Measurements from ENCODE around the gene WWOX.

The WWOX gene

DNA sequence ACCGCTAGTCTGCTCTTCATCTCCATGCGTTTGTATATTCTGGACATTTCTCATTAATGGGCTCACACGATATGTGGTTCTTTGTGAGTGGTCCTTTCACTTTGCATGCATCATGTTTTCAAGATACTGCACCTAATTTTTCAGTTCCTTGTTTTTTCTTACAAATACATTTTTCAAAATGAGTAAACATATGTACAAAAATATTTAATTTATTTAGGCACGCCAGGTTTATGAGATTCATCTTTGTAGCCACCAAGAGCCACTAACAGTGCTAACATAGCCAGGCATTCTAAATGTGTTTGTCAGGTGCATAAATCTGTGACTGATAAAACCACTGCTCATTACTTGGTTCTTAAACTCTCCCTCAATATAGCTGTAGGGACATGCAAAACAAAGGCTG is 375.3 kb downstream of the WWOX start:
- DNase-seq (ENCODE audit: low spot score): no peak

DNA sequence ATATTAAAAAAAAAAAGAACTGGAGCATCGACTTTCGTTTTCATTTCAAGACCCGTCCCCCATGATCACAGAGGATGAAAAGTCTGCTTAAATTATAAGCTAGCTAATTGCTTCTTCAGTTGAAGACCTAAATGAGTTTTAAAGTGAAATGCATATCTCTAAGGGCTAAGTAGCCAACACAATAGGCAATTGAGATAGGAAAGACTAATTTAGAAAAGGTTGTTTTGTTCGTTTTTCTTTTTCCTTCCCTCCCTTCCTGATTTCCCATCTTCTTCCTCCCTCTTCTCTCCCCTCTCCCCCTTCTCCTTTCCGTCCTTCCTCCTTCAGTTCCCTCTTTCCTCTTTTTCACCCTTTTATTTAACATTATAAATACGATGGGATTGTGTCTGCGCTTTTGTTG is 377.2 kb downstream of the WWOX start:
- DNase-seq (ENCODE audit: low spot score): no peak

DNA sequence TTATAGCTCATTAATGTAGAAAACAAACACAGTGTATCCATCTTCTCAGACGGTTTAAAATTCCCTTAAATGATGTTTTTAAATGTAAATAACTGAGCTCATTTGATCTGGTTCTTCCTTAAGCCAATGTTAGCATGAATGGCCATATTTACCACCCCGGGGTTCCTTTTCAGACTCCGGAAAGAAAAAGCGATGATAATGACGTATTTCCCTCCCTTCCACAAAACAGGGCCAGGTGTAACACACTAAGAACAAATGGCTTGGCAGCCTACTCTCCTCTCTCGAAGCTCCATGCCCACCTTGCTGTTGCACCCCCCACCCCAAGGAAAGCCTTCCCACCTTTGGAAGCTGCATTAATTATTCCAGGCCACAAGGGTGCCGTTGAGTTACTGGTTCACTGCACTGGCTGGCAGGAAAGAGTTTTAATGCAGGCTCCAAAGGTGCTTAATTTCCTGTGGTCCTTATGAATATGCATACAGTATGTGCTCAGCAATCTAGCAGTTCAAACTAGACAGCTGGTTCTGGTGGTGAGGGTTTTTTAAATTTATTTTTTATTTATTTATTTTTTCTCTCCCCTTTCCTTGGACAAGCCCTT is 378.9 kb downstream of the WWOX start:
- peak; percentile 51 for DNase-seq (ENCODE audit: low spot score)

DNA sequence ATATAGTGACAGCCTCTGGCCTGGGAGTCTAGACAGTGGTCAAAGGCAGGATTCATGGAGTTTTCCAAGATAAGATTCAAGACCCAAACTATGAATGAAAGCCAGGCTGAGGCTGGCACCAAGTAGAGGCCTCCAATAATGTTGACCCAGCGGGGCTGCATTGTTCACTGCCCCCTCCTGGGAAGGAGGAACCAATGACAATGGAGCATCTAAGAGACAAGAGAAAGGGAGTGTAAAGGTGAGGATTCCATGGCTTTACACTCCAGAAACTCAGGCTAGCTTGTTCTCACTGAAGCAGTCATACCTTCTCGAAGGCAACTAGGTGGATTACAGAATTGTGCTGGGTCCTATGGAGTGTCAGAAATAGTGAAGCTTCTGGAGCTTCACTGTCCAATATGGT is 380.3 kb downstream of the WWOX start:
- no peak for DNase-seq (ENCODE audit: low spot score)

DNA sequence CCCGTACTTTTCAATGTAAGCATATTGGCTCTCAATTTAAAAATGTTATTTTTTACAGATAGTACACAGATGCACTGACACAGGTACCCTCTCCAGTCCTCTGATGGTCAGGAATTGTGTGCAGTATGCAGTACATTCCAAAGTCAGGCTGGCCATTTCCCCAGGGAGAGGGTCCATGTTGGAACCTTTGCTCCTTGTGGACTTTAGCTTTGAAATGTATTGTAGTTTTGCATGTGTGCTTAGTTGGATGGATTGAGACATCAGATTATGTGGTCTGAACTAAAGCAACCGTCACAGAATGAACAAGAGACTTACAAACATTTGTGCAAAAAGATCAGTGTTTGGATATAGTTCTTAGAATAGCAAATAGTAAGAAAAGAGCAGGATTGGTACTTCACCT is 381.1 kb downstream of the WWOX start:
- DNase-seq (ENCODE audit: low spot score): no peak

DNA sequence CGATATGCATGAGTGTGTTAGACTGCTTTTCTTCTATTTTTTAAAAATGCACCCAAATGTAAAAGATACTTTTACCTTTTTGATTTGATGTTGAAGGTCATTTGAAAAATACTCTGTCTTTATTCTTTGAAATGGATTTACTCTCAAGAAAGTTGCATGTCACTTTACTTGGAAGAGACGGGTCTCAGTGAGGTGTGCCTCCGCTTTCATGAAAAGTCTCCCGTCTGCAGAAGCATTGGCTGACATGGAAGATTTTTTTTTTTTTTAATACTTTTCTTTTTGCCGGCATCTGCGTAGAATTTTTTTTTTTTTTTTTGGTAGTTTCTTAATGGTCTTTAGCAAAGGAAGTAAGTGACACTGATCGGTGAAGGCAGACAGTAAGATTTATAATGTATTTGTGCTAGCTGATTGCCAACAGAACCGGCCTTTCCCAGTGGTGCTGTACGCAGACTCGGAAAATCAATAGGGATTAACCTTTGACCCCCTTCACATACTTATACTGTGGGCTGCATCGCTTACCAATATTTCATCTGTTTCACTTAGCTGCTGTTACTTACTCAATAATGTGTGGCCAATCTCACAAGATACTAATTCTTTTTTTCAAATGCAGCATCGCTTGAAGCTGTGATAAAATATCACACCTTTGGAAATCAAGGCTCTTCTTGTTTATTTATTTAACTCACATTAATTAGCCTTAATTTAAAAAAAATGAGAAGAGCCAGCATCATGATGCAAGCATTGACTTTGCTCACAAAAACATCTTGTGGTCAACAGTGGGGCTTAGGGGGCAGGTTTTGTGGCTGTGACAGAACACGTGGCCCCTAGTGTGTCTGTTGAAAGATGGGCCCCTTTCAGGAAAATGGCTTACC is 383.9 kb downstream of the WWOX start:
- no peak for DNase-seq (ENCODE audit: low spot score)

DNA sequence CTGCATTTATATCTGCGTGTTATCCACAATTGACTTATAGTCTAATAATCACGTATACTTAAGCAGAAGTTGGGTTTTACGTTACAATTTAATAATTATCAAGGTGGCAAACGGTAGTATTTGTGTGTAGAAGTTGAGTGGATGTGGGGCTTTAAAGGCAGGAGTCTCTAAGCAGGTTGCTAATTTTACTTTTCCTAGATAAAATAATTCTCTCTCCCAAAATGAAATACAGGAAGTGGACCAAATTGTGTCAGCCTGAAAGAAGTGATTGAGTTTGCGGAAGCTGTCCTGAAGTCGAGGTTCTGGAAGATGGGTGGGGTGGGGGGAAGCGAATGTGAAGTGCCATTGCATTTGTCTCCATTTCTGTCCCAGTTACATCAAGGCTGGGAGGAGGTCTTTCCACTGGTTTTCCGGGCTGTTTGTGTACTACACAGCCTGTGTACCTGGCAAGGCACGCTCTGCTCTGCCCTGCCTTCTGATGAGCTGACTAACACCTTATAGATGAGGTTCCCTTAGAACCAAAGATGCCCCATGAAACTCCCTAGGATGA is 385.1 kb downstream of the WWOX start:
- no peak for DNase-seq (ENCODE audit: low spot score)

DNA sequence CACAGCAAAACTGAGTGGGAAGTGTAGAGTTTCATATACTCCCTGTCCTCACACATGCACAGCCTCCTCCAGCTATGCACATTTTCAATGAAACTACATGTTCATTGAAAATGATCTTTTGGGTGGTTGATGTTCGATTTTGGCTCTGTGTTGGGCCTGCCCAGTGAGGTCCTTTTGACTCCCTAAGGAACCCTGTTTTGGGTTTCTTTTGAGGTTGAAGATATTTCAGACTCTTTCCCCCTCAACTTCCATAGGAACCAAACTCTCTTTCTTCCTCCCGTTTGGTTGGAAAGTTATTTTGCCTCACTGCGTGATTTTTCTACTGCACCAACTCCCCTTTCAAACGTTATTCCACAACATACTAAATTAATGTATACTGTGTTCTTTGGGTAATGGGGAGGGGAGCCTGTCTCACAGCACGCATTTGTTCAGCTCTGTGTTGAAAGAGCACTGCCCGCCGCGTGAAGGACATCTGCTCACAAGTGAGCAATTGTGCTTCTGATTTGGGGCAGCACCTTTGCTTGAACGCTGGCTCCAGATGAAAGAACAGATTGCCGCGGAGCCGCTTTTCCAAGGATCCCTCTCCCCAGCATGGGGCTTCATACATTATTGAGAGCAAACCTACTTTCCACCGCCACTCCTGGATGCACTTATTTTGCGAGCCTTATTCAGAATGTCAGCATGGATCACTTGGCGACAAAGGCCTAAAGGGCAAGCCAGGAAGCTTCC is 385.9 kb downstream of the WWOX start:
- DNase-seq (ENCODE audit: low spot score): no peak

DNA sequence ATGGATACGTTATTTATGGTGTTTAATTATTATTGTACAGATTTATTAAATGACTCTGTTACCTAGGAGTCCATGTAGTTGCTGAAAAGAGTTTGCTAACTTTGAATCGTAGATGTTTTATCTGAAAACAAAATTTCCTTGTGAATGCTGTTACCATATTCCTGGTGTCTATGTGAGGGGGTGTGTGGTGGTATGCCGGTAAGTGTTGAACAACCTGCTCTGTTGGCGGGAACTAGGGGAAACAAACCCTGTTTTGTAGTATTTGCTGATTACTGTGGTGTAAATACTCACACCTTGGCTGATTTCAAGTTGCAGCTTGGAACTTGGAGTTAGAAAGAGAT is 386.4 kb downstream of the WWOX start:
- no peak for DNase-seq (ENCODE audit: low spot score)

DNA sequence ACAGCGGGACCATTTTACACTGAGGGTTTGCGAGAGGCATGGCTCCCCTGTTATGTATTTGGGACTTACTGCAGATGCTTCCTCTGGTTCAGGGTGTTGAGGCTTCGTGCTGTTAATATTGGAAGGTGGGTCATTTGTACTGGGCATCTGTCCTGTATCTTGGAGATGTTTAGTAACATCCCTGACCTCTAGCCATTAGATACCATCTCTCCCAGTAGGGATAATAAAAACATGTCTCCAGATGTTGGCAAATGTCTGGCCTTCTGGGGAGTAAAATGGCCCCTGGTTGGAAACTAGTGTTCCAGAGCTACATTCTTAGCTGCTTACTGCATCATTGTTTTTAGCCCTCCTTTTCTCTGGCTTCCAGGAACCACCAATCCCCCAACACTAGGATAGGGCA is 388.0 kb downstream of the WWOX start:
- no peak for DNase-seq (ENCODE audit: low spot score)

DNA sequence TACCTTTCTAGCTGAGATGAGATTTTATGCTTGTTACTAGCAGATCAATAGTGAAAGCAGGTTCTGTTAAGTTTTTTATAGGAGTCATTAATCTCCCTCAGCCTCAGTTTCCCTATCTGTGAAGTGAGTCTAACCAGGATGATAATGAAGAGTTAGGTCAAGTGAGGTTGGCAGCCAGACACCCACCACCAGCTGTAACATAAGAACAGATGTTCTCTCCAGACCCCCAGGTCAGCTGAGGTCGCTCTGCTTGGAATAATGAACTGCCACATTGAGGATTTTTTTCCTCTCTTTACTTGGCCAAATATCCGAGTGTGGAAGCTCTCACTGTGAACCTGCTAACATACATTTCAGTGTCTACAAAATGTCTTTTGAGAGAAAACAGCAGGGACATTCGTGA is 389.6 kb downstream of the WWOX start:
- DNase-seq (ENCODE audit: low spot score): no peak

DNA sequence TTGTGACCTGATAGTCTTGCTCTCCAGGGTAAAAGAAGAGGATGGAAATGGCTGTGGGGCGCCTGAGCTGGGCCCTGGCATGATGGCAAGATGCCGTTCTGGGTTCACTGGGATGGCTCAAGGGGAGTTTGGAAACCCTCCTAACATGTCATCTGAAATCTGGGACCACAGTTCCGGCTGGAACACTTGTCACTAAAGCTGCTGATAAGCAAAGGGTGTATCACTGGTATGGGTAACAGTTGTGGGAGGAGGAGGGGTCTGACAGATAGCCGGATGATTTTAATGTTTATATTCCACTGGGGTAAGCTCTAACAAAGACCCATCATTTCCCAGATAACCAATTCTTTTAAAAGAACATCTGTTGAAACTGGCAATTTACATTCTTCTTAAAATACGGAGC is 390.2 kb downstream of the WWOX start:
- no peak for DNase-seq (ENCODE audit: low spot score)

DNA sequence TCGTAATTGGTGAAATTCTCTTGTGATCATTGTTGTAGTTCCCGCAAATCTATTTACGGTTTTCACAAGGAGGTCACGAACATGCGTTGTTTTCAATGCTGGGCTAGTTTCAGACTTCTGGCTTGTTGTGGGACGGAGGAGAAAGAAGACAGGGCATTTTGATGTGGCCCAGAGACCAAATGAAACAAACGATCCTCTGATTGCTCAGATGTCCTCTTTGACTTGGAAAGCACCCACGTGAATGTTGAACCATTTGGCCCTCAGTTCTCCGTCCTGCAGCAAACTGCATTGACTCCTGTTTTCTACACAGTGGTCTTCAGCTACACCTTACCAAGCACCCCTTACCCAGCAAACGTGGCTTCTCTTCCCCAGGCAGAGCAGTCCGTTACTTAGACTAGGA is 391.0 kb downstream of the WWOX start:
- DNase-seq (ENCODE audit: low spot score): no peak

DNA sequence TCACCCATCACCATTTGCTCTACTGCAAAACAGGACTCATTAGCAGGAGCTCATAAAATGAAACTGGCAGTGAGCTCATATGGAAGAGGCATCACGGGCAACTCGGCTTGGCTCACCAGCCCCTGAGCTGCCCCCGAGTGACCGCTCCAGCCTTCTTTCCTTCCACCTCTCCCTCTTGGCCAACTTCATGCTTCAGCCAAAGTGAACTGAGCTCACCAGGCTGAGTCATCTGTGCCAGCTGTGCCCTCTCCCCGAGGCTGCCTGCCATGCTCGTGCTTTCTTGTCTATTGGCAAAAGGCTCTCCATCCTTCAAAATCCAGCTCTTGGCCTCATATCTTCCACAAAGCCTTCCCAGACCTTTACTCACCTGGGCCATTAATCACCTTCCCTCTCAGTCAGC is 391.4 kb downstream of the WWOX start:
- DNase-seq (ENCODE audit: low spot score): no peak

DNA sequence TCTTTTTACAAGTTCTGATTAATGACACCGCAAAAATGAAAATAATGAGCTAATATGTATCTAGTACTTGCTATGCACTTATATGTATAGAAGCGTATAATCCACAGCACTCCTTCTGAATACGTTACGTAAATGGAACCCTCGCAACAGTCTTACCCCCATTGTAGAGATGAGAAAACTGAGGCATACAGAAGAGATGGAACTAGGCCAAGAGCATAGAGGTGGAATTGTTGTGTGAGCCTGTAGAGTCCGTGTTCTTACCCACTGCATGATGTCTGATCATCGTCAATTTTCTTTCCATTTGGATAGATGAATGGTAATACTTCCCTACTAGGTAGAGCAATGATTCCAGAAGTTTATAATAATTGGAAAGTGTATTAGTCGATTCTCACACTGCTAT is 394.1 kb downstream of the WWOX start:
- DNase-seq (ENCODE audit: low spot score): no peak

DNA sequence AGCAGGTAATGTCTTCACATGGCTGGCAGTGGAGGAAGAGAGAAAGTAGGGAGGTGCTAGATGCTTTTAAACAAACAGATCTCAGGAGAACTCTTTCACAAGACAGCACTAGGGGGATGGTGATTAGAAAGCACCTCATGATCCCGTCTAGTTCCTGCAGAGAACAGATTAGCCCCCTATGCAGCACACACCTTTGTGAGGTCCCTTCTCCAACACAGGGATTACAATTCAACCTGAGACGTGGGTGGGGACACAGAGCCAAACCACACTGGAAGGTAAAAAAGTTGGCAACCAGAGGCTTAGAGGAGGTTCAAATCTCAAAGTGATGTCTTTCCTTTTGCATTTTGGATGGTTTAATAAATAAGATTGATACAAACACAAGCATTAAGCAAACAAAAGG is 394.7 kb downstream of the WWOX start:
- DNase-seq (ENCODE audit: low spot score): no peak

DNA sequence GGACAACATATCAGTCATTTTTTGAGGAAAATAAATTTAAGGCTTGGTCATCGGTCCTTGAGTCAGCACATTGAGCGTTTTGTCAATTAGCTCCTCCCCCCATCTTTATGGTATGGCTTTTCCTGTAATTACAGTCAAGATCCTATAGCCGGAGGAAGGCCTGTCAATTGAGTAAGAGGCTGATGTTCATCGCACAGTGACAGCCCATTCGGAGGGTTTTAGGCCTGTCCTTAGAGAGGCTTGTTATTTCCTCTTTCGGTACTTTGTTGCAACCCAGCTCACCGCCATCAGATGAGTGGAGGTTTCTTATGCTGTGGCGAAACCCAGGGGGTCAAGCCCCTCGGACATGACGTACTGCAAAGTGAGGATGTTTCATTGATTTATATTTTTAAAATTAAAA is 395.2 kb downstream of the WWOX start:
- DNase-seq (ENCODE audit: low spot score): no peak

DNA sequence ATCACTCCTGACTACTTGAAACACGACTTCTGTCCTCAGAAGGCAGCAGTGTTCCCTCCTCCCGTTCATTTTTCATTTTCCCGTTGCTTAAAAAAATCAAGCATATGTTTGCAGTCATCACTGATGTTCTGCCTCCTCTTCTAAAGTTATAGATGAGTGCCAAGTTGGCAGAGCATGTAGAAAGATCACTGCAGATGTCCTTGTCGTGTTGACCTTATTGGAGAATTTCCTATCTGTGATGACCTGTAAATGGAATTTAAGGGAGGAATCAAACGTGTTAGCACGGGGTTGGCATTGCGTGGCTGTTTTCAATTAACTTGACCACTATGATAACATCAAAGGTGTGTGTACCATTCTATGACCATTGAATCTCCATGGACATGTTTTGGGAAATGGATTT is 396.7 kb downstream of the WWOX start:
- no peak for DNase-seq (ENCODE audit: low spot score)

DNA sequence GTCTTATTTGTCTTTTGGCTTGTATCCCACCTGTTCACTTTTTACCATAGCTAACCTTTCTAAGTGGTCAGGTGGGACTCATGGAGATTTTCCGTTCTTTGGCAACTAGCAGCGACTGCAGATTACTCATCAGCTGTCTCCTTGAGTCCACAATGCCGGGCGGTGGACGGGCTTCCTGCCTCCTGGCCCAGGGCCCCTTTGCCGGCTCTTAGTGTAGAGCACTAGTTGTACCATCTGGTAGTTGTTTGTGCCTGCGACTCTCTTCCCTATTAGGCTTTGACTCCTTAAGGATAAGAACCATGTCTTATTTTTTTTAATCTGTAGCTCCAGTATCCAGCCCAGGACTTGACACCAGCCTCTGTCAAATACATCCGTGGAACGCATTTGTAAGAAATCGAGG is 399.9 kb downstream of the WWOX start:
- no peak for DNase-seq (ENCODE audit: low spot score)

DNA sequence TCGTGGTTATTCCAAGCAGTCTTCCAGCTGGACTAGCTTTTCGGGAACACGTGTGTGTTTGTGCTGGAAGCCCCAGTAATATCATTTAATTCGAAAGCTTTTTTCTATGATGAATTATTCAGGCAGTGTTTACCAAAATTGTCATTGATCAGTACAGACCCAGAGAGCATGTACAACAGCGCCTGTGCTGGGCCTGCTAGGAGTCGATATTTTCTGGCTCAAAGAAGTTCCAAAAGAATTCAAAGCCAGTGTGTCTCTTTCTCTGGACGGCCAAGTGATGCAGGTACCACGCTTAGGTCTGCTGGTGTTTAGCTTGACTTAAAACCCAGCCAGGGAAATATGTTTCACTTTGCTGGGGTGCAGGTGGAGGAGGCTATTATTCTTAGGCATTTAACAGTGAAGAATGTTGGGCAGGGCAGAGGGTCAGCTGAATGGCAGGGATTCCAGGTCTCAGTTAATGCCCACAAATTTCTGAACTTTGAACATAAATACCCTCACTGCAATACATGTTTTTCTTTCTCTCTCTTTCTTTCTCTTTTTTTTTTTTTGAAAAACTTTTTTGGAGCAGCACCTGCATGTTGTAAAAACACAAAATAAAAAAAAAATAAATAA is 401.3 kb downstream of the WWOX start:
- no peak for DNase-seq (ENCODE audit: low spot score)

DNA sequence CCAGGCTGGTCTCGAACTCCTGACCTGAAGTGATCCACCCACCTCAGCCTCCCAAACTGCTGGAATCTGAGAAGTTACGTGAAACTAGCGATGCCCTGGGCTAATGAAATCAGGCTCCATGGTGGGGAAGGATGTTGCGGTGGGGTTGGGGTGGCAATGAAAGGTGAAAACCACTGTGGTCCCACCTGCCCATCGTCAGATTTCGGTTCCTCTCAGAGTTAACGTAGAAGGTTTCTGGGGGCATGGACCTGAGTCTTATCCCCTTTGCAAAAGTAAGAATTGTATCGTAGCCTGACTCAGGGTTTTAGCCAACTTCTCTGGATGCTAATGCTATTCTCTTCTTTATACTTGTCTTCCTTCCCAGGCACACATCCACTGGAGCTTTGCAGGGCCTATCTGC is 402.3 kb downstream of the WWOX start:
- DNase-seq (ENCODE audit: low spot score): no peak

DNA sequence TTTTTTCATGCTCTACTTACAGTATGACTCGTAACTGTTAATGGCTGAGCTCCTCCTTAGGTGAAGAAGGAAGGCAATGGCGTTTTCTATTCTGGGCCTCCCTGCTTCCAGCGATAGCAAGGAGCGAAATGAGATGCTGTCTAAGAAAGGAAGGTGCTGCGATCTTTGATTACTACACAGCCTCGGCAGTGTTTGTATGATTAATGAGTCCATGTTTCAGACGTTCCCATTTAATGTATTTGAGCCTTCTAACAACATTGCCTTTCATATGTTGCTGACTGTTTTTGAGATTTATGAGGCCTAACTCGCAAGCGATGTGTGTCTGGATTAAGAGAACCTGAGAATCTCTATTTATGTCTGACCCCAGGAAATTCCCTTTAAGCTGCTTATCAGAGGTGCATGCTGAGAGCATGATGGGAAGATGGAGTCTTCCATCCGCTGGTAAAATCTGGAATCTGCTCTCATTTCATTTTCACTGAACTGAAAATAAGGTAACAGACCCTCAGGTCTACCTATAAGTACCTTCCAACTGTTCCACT is 403.4 kb downstream of the WWOX start:
- no peak for DNase-seq (ENCODE audit: low spot score)
